H9 (cell line): ENCODE measurements around the gene CDIPT. TPM values are rescaled to one million over a fixed set of nuclear protein-coding genes. Genes with fewer than 3 reads are reported as not detected.

Experiments used
- DNase-seq: peaks from one replicate; pipeline ENCODE4 v3.0.0-alpha.2; 2017
- H2AFZ ChIP-seq: one replicate; pipeline ENCODE4 v1.6.1; 2013; ENCODE audit warnings: mild to moderate bottlenecking, low read length, control low read depth, moderate library complexity
- H2AK5ac ChIP-seq: 2 replicates; pipeline ENCODE4 v1.6.1; 2013; ENCODE audit warnings: low read length, control low read depth, mixed read lengths; ENCODE audit not compliant: insufficient read length
- H2BK120ac ChIP-seq: one replicate; pipeline ENCODE4 v1.6.1; 2013; ENCODE audit warnings: low read depth, mild to moderate bottlenecking, low read length, control low read depth, inconsistent platforms; ENCODE audit not compliant: poor library complexity, severe bottlenecking
- H2BK12ac ChIP-seq: 2 replicates; pipeline ENCODE4 v1.6.1; 2013; ENCODE audit warnings: low read length, control low read depth, mixed read lengths, low read depth; ENCODE audit not compliant: insufficient read length
- H2BK15ac ChIP-seq: 2 replicates; pipeline ENCODE4 v1.6.1; 2013; ENCODE audit warnings: low read depth, low read length, control low read depth
- H2BK20ac ChIP-seq: one replicate; pipeline ENCODE4 v1.6.1; 2013; ENCODE audit warnings: low read depth, mild to moderate bottlenecking, low read length, control low read depth, inconsistent platforms; ENCODE audit not compliant: poor library complexity, severe bottlenecking
- H2BK5ac ChIP-seq: 2 replicates; pipeline ENCODE4 v1.6.1; 2013; ENCODE audit warnings: low read length, control low read depth, mixed read lengths; ENCODE audit not compliant: insufficient read length
- H3K14ac ChIP-seq: 2 replicates; pipeline ENCODE4 v1.6.1; 2013; ENCODE audit warnings: low read length, control low read depth; ENCODE audit not compliant: insufficient read depth
- H3K18ac ChIP-seq: 2 replicates; pipeline ENCODE4 v1.6.1; 2013; ENCODE audit warnings: low read depth, mild to moderate bottlenecking, mixed read lengths, low read length, control low read depth; ENCODE audit not compliant: insufficient read length
- H3K23ac ChIP-seq: 2 replicates; pipeline ENCODE4 v1.6.1; 2013; ENCODE audit warnings: low read length, control low read depth, mixed read lengths, low read depth; ENCODE audit not compliant: insufficient read length
- H3K23me2 ChIP-seq: 2 replicates; pipeline ENCODE4 v1.6.1; 2013; ENCODE audit warnings: low read depth, mild to moderate bottlenecking, mixed read lengths, low read length, control low read depth; ENCODE audit not compliant: insufficient read length, poor library complexity, severe bottlenecking
- H3K27ac ChIP-seq: 2 replicates; pipeline ENCODE4 v1.5.1; 2013; ENCODE audit warnings: low read length, control low read depth, mixed read lengths, low read depth; ENCODE audit not compliant: insufficient read length
- H3K27me3 ChIP-seq: 2 replicates; pipeline ENCODE4 v1.6.1; 2013; ENCODE audit warnings: low read length, control low read depth, inconsistent platforms; ENCODE audit not compliant: insufficient read depth
- H3K4ac ChIP-seq: 2 replicates; pipeline ENCODE4 v1.6.1; 2013; ENCODE audit warnings: low read depth, mild to moderate bottlenecking, control low read depth, inconsistent platforms, low read length, moderate library complexity
- H3K4me1 ChIP-seq: 2 replicates; pipeline ENCODE4 v1.6.1; 2013; ENCODE audit warnings: low read length, control low read depth, inconsistent platforms; ENCODE audit not compliant: insufficient read depth
- H3K4me2 ChIP-seq: 2 replicates; pipeline ENCODE4 v1.6.1; 2013; ENCODE audit warnings: low read length, control low read depth, mixed read lengths; ENCODE audit not compliant: insufficient read length, insufficient read depth
- H3K56ac ChIP-seq: 2 replicates; pipeline ENCODE4 v1.6.1; 2013; ENCODE audit warnings: low read depth, mild to moderate bottlenecking, mixed read lengths, low read length, control low read depth; ENCODE audit not compliant: insufficient read length
- H3K79me1 ChIP-seq: 2 replicates; pipeline ENCODE4 v1.6.1; 2013; ENCODE audit warnings: low read depth, mild to moderate bottlenecking, moderate library complexity, low read length, control low read depth, inconsistent platforms; ENCODE audit not compliant: insufficient read depth, poor library complexity, severe bottlenecking
- H3K79me2 ChIP-seq: 2 replicates; pipeline ENCODE4 v1.6.1; 2013; ENCODE audit warnings: low read length, control low read depth, inconsistent platforms; ENCODE audit not compliant: insufficient read depth
- H3K9ac ChIP-seq: 2 replicates; pipeline ENCODE4 v1.6.1; 2013; ENCODE audit warnings: low read length, control low read depth, mixed read lengths; ENCODE audit not compliant: insufficient read length; ENCODE audit errors: extremely low read depth
- H3K9me3 ChIP-seq: one replicate; pipeline ENCODE4 v1.6.1; 2013; ENCODE audit warnings: low read depth, low read length, inconsistent platforms; ENCODE audit not compliant: control insufficient read depth
- H3T11ph ChIP-seq: one replicate; pipeline ENCODE4 v1.6.1; 2013; ENCODE audit warnings: mild to moderate bottlenecking, low read length, control low read depth, inconsistent platforms
- H4K20me1 ChIP-seq: one replicate; pipeline ENCODE4 v1.6.1; 2013; ENCODE audit not compliant: control insufficient read depth, insufficient read length, insufficient read depth
- H4K5ac ChIP-seq: 2 replicates; pipeline ENCODE4 v1.6.1; 2013; ENCODE audit warnings: low read depth, mild to moderate bottlenecking, mixed read lengths, low read length, control low read depth; ENCODE audit not compliant: insufficient read length
- H4K8ac ChIP-seq: replicated peaks from 2 replicates; pipeline ENCODE4 v1.6.1; 2013; ENCODE audit warnings: low read length, control low read depth, mixed read lengths, low read depth; ENCODE audit not compliant: insufficient read length
- H4K91ac ChIP-seq: 2 replicates; pipeline ENCODE4 v1.6.1; 2013; ENCODE audit warnings: low read depth, mild to moderate bottlenecking, moderate library complexity, mixed read lengths, low read length, control low read depth; ENCODE audit not compliant: insufficient read length
- H3K27ac Mint-ChIP-seq, 3 experiments: 2 replicates in 2 of 3; 3 replicates in 1 of 3; pipeline ENCODE4 v1.8.0; 2020 to 2021; ENCODE audit warnings: mixed read lengths in 3 of 3, mild to moderate bottlenecking in 1 of 3, moderate library complexity in 1 of 3
- H3K27me3 Mint-ChIP-seq: 2 replicates; pipeline ENCODE4 v1.8.0; 2021; ENCODE audit warnings: low read depth, mild to moderate bottlenecking, moderate library complexity, mixed read lengths
- H3K36me3 Mint-ChIP-seq, 3 experiments: 2 replicates in 2 of 3; 3 replicates in 1 of 3; pipeline ENCODE4 v1.8.0; 2020 to 2021; ENCODE audit warnings: low read depth in 3 of 3, mixed read lengths in 3 of 3; ENCODE audit not compliant: insufficient read depth in 1 of 3
- H3K4me1 Mint-ChIP-seq, 2 experiments: 2 replicates each; pipeline ENCODE4 v1.8.0; 2020; ENCODE audit warnings: mixed read lengths in 2 of 2
- H3K4me3 Mint-ChIP-seq, 2 experiments: 2 replicates in 1 of 2; 3 replicates in 1 of 2; pipeline ENCODE4 v1.8.0; 2020 to 2021; ENCODE audit warnings: mild to moderate bottlenecking in 2 of 2, mixed read lengths in 2 of 2, moderate library complexity in 1 of 2
- H3K9me3 Mint-ChIP-seq, 2 experiments: 2 replicates in 1 of 2; 3 replicates in 1 of 2; pipeline ENCODE4 v1.8.0; 2020; ENCODE audit warnings: mild to moderate bottlenecking in 2 of 2, mixed read lengths in 2 of 2, moderate library complexity in 1 of 2
- WGBS: extraction: QIAGEN DNeasy Blood & Tissue Kit; methylation state at CpG from one replicate; pipeline ENCODE4 v1.1.7; 2013; ENCODE audit warnings: missing lambda C conversion rate, low lambda C conversion rate, mixed read lengths; ENCODE audit not compliant: insufficient read length; ENCODE audit errors: extremely low coverage; 5-methylcytosine and 5-hydroxymethylcytosine counted together
- total RNA-seq: library from RNA; stranded (reverse); gene quantifications from 2 replicates; pipeline ENCODE4 v1.2.1, GENCODE V29; 2021
- TF ChIP-seq, protein P1 (sequence below): fragments of 200-600 bp; sonication (generic); conservative IDR thresholded peaks from 3 replicates; pipeline ENCODE4 v1.8.0; 2021; ENCODE audit warnings: antibody characterized with exemption, mild to moderate bottlenecking

The CDIPT gene
- total RNA-seq, 1 experiment from 2014 or later = 70.6 TPM

DNA sequence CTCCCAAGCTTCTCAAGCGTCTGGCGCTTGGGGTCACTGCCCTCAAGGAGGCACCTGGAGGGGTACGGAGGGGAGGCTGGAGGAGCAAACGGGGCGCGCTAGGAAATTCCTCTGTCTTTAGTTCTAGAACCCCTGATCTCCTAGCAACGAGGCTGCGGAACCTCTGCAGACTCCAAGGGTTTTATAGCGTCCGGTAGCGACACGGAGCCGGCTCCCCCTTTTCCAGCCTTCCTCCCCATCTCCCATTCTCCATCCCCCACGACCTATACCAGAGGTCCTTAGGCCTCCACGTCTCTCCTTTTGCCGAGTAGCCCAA lies 601 bp upstream of the CDIPT start:
- WGBS = no CpG with 5 or more reads among the region's 16 CpGs
- H3K27ac Mint-ChIP-seq = peak overlapping the region in 2 of 3 experiments; percentile 99 to 100; a peak in 4 of 7 replicates

More for the DNA sequence above, 601 bp upstream of the CDIPT start:
- no peak overlapping the region for H3K4ac ChIP-seq
- H3K23me2 ChIP-seq = peaks cover 9% of the 10 kb centered on the region
- Mint-ChIP-seq H3K9me3 (no peaks in the 10 kb centered on the region), H3K4me1 (peaks cover 9 to 12% of the 10 kb centered on the region in 2 experiments), H3K4me3 (peak overlapping the region; percentile 97 to 99; a peak in 4 of 5 replicates), H3K27me3 (peaks cover 2% of the 10 kb centered on the region), H3K36me3 (peaks cover 14 to 27% (median 25%) of the 10 kb centered on the region in 3 experiments; a peak in 6 of 7 replicates)
- no peaks in the 10 kb centered on the region for H4K20me1 ChIP-seq
- H3K4me2 ChIP-seq = peak overlapping the region; percentile 91
- no peak overlapping the region for H3K27ac ChIP-seq
- H3K18ac ChIP-seq = peak overlapping the region; percentile 45
- H4K8ac ChIP-seq = no peak overlapping the region
- H2AFZ ChIP-seq = peak overlapping the region; percentile 51
- H2BK120ac ChIP-seq = no peak overlapping the region
- H3K14ac ChIP-seq = peak overlapping the region; percentile 68; the same call in 1 of the 2 replicates
- no peak overlapping the region for H2BK20ac ChIP-seq
- H3K79me2 ChIP-seq = no peaks in the 10 kb centered on the region
- DNase-seq = no peak
- no peak overlapping the region for H4K5ac ChIP-seq
- H2BK12ac ChIP-seq = peak overlapping the region; percentile 19
- no peak overlapping the region for H2BK5ac ChIP-seq
- no peaks in the 10 kb centered on the region for H3K27me3 ChIP-seq
- no peak overlapping the region for H3T11ph ChIP-seq
- no peak overlapping the region for H3K9ac ChIP-seq
- no peak overlapping the region for H3K56ac ChIP-seq
- peaks cover 8% of the 10 kb centered on the region for H3K79me1 ChIP-seq
- no peak overlapping the region for H2BK15ac ChIP-seq
- H4K91ac ChIP-seq = no peak overlapping the region
- no peak overlapping the region for H3K23ac ChIP-seq
- TF ChIP-seq, protein P1, sequence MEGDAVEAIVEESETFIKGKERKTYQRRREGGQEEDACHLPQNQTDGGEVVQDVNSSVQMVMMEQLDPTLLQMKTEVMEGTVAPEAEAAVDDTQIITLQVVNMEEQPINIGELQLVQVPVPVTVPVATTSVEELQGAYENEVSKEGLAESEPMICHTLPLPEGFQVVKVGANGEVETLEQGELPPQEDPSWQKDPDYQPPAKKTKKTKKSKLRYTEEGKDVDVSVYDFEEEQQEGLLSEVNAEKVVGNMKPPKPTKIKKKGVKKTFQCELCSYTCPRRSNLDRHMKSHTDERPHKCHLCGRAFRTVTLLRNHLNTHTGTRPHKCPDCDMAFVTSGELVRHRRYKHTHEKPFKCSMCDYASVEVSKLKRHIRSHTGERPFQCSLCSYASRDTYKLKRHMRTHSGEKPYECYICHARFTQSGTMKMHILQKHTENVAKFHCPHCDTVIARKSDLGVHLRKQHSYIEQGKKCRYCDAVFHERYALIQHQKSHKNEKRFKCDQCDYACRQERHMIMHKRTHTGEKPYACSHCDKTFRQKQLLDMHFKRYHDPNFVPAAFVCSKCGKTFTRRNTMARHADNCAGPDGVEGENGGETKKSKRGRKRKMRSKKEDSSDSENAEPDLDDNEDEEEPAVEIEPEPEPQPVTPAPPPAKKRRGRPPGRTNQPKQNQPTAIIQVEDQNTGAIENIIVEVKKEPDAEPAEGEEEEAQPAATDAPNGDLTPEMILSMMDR = no peak; the same call in 2 of the 3 replicates
- no peak overlapping the region for H2AK5ac ChIP-seq
- no peaks in the 10 kb centered on the region for H3K9me3 ChIP-seq
- H3K4me1 ChIP-seq = no peaks in the 10 kb centered on the region; the same call in 1 of the 2 replicates
